GM18526 (cell line): Measurements from ENCODE around the gene SHC4.

ENCODE experiments used
- POLR2A ChIP-seq: IDR thresholded peaks from 3 replicates; pipeline ENCODE4 v1.6.1; 2011; ENCODE audit not compliant: insufficient read length; ENCODE audit errors: extremely low read depth

SHC4 gene

DNA sequence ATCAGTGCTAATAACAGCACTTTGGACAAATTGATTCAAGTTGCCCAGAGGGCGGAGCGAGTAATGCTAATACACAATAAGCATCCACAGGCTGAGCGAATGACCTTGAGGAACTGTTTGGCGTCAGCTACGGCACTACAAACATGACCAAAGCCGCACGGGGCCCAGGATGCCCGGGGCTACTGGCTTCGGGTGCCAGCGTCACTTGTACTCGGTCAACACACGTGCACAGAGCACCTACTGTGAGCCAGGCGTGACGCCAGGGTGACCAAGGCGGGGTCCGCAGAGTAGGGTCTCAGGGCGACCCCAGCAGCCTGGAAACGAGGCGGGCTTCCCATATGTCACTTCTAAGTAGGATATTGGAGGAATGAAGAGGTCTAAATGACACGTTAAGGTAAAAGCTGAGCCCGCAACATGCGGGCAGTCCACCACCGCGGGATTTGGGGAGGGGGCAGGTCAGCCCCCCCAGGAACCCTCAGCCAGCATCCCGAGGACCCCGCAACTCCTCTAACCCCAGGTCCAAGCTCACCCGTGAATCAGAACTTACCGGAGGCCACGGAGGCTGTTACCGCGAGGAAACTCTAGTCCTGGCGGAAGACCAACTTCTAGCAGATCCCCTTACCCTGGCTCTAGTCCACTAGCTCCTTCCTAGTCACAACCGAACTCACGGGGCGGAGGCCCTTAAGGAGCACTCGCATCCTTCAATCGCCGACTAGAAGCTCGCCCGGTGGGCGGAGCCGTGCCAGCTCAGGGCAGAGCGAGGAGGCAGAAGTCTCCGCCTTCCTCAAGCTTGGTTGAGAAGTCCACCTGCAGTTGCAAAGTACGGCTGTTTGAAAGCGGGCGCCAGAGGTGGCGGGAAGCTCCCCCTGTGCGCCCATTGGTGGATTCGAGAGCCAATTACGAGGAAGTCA, 153.1 kb downstream of the SHC4 start, which contains the start of gene CEP152:
Gene CEP152 (minus strand): TSS at position 656 of the 911 bp plus-strand sequence. CDS start 5,420 bp downstream, outside the sequence.
- peak; percentile 61 for TF ChIP-seq POLR2A

DNA sequence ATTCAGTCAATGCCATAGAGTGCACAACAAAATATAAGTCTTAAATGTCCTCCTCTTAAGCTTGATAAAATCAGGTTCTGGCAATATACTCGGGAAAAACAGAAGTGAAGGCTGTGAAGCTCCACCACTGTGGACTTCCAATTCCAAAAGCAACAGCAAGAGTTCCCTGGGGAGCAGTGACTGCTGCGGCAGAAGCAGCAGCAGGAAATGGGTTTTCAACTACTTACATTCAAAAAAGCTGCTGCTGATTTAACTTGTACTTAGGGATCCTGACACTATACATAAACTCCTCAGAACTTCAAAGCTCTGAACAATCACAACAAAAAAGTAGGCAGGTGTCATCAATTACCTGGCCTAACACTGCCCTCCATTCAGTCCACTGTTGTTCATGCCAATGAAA, 157.6 kb downstream of the SHC4 start:
- no peak for TF ChIP-seq POLR2A

- no peak for TF ChIP-seq POLR2A
Measured at GRCh38 chr15:48805591-48805990, 158.1 kb downstream of the SHC4 start.

- TF ChIP-seq POLR2A: no peak
Measured at GRCh38 chr15:48803877-48804276, 159.8 kb downstream of the SHC4 start.

- TF ChIP-seq POLR2A: no peak
Measured at GRCh38 chr15:48802867-48803266, 160.9 kb downstream of the SHC4 start.

DNA sequence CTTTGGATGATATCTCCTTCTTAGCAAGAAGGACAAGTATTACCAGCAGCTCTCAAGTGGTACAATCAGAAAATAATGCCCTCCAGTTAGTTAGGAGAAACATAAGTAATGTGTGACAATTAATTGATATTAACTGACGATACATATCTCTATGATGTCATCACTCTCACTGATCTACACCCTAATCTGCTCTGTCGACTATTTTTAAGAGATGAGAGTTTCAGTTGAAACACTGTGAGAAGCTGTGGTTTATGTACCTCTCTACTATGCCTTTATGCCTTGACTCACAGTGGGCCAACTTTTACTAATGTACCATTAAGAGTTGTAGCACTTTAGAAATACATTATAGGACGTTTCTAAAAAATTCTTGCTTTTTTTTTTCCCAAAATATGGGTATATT, 161.5 kb downstream of the SHC4 start:
- TF ChIP-seq POLR2A: no peak

DNA sequence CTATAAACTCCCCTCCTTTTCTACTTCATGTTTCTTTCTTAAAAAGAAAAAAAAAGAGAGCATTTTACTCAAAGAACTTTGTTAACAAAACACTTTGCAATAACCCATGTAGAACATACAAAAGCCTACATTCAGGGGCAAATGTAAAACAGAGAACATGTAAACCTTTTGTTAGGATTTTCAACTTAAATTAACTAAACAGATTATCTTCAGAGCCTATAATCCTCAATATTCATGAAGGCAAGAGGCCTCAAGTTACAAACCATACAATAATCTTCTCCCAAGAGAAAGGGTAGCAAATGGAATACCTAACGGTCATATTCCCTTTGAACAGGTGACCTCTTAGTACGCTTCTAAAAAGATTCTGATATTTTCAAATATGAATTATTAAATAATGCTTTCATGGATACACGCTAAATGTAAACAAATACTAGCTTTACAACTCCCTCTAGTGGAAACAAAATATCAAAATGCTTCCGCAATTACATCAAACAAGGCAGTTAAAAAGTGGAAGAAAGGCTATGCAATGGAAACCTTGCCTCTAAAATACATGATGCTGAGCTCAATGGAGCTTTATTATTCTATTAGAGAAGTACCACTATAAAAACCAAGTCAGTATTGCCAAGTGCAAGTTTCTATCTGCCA, 162.8 kb downstream of the SHC4 start:
- TF ChIP-seq POLR2A: no peak

GRCh38 chr15:48800245-48800644, 163.5 kb downstream of the SHC4 start:
- TF ChIP-seq POLR2A: no peak

- TF ChIP-seq POLR2A: no peak
Measured at GRCh38 chr15:48798319-48798718, 165.4 kb downstream of the SHC4 start.

- no peak for TF ChIP-seq POLR2A
Measured at GRCh38 chr15:48796930-48797329, 166.8 kb downstream of the SHC4 start.

DNA sequence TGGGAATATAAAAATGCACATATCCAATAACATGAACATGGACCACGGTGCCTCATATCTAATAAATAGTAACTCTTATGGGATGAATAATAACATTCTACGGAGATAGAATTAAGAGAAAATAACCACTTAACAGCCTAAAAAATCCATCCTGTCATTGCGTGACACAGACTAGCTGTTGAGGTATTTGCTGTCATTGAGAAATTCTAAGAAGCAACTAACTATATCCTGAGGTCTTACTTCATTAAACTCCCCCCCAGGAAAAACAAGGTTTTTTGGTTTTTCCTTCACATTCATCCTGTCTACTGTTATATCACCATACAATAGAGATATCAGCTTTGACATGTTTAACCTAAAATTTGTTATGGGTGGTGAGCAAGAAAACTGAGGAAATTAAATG, 167.2 kb downstream of the SHC4 start:
- TF ChIP-seq POLR2A: no peak

DNA sequence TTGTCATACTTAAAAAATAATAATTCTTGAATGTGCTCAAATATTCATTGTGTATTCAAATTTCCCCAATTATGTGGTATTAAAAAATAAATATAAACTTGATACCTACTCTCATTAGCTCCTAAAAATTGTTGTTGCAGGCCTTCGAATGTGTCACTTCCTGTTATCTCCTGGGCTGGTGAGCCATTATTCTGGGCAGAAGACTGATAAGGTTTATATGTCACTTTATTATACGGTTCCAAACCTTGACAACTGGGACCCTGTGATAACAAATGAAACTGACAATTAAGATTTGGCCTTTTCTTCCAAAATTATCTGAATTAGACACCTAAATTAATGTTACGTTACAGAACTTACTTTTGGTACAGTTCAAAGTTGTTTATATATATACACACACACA, 167.8 kb downstream of the SHC4 start:
- TF ChIP-seq POLR2A: no peak

GRCh38 chr15:48794697-48795134, 169.0 kb downstream of the SHC4 start:
- no peak for TF ChIP-seq POLR2A

DNA sequence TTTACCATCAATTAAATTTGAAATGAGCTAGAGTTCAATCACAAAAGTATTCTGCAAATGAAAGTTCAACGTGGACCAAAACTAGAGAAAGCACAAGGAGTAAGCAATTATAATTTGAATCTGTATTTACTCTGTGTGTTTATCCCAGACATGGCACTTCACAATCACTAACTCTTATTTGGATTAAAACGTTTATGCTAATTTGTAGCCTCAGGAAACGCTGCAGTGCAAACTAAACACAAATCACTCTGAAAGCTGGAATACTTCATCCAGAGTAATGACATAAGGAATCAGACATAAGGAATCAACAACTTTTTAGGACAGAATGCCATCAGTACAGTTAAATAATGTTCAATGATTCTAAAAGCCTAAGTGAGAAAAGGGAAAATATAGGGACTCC, 171.3 kb downstream of the SHC4 start:
- no peak for TF ChIP-seq POLR2A

GRCh38 chr15:48785712-48786111, 178.0 kb downstream of the SHC4 start:
- TF ChIP-seq POLR2A: no peak

- no peak for TF ChIP-seq POLR2A
Measured at GRCh38 chr15:48785195-48785594, 178.5 kb downstream of the SHC4 start.
